IPS-18c (cell line): ENCODE data around the gene CPNE1.
"Not testable (repeated sequence)": the region's sequence is repeated elsewhere in the genome, so short reads cannot be mapped to it uniquely, and the experiment has no call there.

Source experiments
- H3K4me3 ChIP-seq: 2 replicates; pipeline ENCODE4 v1.7.0; 2013; ENCODE audit warnings: low read depth, mild to moderate bottlenecking, low read length, moderate library complexity; ENCODE audit not compliant: insufficient read depth
- H3K9me3 ChIP-seq: one replicate; pipeline ENCODE4 v1.6.1; 2013; ENCODE audit warnings: mild to moderate bottlenecking, low read length, moderate library complexity; ENCODE audit not compliant: control insufficient read depth, insufficient read depth

The CPNE1 gene

DNA sequence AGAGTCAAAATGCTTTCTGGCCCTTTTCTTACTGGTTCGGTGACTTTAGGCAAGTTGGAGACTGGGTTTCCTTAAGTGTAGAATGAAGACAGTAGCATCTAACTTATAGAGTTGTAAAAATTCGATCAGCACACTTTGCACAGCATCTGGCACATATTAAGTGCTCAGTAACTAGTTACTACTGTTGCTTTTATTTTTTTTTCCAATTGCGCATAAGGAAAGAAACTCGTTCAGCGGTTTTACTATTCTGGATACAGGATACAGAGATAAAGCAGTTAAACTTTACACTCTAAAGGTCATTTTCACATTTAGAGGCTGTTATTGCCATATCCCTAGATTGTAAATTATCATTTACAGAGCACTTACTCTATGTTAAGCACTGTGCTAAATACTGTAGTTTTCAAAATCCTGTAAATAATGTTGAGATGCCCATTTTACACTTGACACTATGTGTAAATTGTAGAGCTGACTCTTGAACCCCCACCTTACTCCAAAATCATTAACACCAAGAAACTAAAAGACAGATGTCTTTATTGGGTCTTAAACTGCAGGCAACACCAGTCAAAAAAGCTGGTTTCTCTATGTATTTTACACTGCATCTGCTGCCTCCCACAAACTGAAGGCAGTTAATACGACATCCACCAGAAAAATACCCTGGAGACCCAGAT is 35.4 kb upstream of the CPNE1 start:
- H3K4me3 ChIP-seq: peak overlapping the region; percentile 100

DNA sequence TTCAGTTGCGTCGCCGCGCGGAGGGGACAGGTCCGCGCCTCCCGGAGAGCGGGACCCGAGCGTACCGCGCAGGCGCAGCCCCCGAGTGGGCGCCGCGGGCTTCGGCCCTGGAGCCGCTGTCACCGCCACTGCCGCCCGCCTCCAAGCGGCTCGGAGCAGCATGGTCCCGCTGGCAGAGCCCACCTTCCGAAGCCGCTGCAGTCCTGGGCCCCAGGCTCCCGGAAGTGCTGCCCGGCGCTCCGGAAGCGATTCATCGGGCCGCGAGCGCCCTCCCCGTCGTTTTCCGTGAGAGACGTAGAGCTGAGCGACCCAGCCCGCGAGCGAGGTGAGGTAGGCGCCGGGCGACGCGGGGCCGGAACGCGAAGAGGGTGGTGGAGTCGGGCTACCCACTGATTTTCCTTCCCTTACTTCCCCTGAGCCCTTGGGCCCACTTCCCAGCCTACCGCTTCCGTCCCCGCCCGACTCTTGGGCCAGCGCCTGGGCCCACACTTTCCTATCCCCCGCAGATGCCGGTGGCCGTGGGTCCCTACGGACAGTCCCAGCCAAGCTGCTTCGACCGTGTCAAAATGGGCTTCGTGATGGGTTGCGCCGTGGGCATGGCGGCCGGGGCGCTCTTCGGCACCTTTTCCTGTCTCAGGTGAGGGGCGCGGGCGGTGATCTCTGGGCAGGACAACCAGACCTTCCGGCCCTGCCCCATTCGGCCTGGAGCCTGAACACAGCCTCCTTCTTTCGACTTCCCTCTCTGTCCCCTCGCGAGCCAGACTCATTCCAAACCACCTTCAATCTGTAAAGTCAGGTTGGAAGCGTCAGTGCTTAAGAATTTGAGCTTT is 34.6 kb upstream of the CPNE1 start, which contains the start of the genes NFS1 and ROMO1:
Gene NFS1, minus strand, starts transcription at position 226 of the 830 bp plus-strand sequence. Its CDS starts 64 bp downstream, at position 162.
Gene ROMO1, plus strand, starts transcription at position 279 of the 830 bp plus-strand sequence. Its CDS starts 228 bp downstream, at position 507.
- H3K9me3 ChIP-seq: no peaks in the 10 kb centered on the region
- peak within 1 kb of the TSS; percentile 100 for H3K4me3 ChIP-seq

More for the DNA sequence above, 35.4 kb upstream of the CPNE1 start:
- no peaks in the 10 kb centered on the region for H3K9me3 ChIP-seq

DNA sequence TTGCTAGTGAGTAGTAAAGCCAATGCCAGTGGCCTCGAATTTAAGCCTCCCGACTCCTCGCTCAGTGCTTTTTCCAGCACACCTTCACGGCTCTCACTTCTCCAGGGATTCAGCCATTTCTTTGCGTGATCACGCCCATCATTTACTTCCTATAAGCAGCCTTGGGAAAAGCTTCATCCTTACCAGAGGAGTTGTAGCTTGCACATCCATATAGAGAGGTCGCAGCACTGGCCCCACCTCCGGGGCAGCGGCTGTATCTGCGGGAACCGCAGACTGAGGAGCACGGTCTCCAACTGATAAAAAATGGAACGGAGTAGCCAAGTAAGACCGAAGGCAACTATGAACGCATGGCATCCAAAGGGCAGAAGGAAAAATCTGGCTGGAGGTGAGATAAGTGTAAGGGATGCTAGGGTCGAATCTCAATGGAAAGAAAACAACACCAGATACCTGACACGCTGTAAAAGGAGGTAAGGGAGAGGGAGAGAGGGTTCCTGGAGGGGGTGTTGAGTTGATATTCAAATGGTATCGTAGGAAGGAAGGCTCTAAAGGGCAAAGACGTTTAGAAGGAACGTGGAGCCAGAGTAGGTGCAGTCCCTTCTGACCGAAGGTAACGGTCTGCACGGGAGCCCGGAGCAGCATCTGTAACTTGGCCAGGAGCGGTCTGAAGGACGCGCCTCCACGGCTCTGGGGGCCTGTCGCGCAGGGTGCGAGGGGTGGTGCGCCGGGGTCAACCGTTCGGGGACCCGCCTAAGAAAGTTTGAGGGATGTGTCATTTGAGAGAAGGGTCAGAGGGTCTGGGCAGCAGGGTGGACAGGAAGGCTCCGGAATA is 33.8 kb upstream of the CPNE1 start:
- Histone ChIP-seq H3K4me3 (peak overlapping the region; percentile 100), H3K9me3 (no peaks in the 10 kb centered on the region)

DNA sequence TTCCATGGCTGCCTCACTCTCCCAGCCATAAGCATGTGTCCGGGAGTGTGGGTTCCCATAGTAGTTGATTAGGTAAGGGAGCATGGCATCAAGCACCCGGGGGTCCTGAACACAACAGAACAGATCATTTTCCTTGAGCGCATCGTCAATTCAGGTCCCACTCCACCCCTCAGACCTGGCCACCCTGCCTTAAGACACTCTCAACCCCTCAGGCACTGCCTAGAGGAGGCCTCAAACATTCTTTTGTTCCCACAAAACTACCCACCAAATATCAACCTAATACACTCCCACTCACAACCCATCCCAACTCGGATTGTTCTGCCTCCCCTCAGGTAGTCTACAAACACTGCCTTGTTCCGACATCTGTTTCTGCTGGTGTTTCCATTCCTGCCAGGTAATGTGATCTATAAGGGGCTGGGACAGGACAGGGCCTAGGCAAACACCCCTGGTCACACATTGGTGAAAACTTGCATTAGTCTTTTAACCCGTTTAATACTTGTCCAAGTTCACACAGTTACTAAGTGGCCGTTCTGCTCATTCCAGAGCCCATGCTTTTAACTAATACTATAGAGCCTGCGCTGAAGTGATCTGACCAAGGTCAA is 33.1 kb upstream of the CPNE1 start:
- no peaks in the 10 kb centered on the region for H3K9me3 ChIP-seq
- H3K4me3 ChIP-seq: peak overlapping the region; percentile 100

DNA sequence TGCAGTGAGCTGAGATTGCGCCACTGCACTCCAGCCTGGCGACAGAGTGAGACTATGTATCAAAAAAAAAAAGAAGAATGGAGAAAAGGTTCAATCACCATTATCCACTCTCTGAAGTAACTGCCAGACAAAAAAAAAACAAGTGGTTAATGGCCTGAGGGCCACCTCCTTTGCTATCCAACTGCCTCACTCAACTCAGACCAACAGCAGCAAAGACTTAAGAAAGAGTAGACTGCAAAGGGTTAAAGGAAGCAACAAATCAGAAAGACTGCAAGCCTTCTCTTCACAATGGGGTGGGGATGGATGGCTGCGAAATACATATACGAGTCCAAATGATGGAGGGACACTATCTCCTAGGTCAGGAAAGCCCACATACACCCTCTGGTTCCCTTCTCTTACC is 31.3 kb upstream of the CPNE1 start:
- Histone ChIP-seq H3K4me3 (no peak overlapping the region), H3K9me3 (no peaks in the 10 kb centered on the region)

DNA sequence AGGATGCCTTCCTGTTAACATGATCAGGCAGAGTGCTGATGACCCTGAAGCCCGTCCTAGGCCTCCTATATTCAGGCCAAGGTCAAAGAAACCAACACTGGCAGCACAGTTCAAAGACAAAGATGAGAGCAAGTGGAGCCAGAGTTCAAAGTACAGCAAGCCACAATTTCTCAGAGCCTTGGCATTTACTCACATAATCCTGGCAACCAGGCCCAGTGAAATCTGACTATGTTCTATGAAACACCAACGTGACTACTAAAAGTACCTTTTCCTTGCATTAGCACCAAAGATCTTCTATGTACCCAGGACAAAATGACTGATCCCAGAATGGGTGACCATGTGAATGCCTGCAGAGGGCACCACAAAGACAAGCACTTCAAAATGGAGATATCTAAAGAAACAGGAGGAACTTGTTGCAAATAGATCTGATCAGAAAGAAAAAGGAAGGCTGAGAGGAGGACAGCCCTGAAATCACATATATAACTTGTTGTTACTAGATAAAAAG is 30.6 kb upstream of the CPNE1 start:
- Histone ChIP-seq H3K4me3 (no peak overlapping the region), H3K9me3 (no peaks in the 10 kb centered on the region)

DNA sequence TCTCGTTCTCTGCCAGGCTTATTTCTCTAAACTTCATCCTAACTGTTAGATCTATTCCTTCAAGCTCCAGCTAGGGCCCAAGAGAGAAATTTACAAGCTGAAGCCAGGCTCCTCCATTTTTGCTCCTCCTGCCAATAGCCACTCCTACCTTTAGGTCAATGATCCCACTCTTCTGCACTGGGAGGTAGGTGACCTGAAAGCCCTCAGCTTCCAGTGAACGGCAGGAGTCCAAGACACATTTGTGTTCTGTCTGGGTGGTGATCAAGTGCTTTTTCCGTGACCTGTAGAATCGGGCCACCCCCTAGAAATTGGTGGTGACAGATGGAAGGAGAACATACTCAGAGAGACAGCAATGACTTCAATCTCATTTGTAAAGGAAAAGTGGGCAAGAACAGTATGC is 25.6 kb upstream of the CPNE1 start:
- Histone ChIP-seq H3K9me3 (peaks cover 2% of the 10 kb centered on the region), H3K4me3 (no peak overlapping the region)

DNA sequence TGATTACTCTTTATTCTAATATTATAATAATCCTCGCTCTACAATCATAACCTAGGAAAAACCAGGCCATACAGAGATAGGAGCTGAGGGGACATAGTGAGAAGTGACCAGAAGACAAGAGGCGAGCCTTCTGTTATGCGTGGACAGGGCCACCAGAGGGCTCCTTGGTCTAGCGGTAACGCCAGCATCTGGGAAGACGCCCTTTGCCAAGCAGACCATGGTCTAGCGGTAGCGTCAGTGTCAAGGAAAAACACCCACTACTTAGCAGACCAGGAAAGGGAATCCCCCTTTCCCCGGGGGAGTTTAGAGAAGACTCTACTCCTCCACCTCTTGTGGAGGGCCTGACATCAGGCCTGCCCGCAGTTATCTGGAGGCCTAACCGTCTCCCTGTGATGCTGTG is 22.2 kb upstream of the CPNE1 start:
- not testable (repeated sequence) for H3K4me3 ChIP-seq, H3K9me3 ChIP-seq

DNA sequence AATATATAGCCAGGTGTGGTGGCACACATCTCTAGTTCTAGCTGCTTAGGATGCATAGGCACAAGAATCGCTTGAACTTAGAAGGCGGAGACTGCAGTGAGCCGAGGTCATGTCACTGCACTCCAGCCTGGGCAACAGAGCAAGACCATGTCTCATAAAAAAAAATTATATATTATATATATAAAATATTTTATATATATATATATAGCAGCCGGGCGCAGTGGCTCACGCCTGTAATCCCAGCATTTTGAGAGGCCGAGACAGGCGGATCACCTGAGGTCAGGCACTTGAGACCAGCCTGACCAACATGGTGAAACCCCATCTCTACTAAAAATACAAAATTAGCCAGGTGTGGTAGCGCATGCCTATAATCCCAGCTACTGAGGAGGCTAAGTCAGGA is 20.7 kb upstream of the CPNE1 start:
- not testable (repeated sequence) for H3K4me3 ChIP-seq, H3K9me3 ChIP-seq

DNA sequence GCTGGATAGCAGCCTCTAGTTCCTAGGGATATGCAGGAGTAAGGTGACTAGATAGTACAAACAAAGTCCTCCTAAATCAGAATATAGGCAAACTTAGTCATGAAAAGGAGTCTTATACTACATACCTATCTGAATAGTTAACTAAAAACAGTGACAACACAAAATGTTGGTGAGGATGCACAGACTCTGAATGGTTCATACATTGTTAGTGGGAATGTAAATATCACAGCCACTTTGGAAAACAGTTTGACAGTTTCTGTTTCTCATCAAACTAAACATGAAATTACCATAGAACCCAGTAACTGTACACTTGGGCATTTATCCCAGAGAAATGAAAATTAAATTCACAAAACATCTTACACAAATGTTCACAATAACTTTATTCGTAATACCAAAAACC is 17.3 kb upstream of the CPNE1 start:
- Histone ChIP-seq H3K9me3 (no peaks in the 10 kb centered on the region), H3K4me3 (no peak overlapping the region)

DNA sequence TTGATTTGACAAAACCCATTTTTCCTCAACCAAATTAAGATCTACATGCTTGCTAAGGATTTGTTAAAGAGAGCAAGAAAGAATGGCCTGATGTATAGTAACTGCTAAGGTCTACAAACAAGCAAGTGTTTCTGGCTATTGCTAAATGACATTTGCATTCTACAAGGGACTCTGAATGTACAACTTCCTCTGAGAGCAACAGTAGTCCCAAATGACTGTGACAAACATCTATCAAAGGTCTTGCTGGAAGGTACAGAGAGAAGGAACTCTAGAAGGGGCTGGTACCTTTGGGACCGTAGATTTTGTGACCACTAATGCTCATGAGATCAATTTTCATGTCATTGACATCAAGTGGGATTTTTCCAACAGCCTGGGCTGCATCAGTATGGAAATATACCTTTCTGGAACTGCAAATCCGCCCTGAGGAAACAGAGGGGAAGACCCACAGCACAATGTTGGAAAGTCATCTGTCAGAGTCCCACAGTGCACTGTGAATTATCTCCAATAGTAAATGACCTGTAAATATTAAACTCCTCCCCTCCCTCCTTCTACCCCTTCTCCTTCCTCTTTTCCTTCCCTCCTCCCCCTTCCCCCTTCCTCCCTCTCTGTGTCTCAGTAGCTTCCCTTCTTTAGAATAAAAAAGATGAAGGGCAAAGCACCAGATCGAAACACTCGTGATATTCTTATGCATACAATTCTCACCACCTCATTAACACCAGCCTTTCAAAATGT is 15.9 kb upstream of the CPNE1 start:
- no peaks in the 10 kb centered on the region for H3K9me3 ChIP-seq
- H3K4me3 ChIP-seq: no peak overlapping the region

DNA sequence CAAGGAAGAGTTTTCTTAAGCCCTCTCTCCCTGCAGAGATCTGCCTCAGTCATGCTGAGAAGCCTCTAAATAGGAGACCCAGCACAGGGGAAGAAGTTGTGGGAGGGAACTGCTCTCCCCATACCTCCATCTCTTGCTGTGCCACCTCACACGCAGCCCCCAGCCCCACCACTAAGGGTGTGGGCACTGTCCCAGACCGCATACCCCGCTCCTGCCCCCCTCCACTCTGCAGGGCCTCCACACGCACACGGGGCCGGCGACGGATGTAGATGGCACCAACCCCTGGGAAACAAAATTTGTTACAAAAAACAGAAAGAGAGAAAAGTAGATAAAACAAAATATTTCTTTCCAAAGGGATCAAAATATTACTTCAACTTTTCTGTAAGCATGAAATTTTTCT is 10.2 kb upstream of the CPNE1 start:
- H3K9me3 ChIP-seq: no peaks in the 10 kb centered on the region
- H3K4me3 ChIP-seq: no peak overlapping the region

DNA sequence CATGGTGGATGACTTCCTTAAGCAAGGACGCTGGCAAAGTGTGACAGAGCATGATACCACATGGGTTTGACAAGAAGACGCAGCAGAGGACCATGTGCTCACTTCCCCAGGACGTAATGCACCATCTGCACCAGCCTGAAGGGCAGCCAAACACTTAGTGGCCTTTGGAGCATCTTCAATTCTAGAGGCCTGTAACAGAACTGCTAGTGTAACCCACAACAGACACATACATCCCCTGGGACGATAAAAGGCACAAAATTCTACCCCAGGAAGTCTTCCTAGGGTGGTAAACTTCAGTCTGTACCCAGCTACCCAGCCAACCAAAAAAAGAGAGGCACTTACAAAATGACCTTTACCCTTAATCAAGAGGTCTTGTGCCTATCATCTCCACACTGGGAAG is 9.2 kb upstream of the CPNE1 start:
- no peaks in the 10 kb centered on the region for H3K9me3 ChIP-seq
- H3K4me3 ChIP-seq: no peak overlapping the region

DNA sequence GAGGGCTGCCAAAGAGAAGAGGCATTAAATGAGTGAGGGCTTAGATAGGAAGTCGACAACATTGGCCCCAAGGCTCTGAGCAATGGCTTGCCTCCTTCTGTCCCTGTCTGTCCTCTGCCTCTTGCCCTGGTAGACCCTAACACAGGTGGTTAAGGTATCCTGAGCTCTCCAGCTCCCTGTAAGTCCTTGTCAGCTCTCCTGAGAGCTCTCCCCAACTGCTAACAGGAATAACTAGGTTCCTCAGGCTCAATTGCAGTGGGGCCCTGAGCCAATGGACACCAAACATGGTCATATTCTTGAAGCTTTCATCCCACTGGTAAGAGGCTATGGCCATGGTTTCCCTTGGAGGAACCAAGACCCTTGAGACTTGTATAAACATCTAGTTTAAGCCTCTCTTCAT is 5.0 kb upstream of the CPNE1 start:
- no peaks in the 10 kb centered on the region for H3K9me3 ChIP-seq

DNA sequence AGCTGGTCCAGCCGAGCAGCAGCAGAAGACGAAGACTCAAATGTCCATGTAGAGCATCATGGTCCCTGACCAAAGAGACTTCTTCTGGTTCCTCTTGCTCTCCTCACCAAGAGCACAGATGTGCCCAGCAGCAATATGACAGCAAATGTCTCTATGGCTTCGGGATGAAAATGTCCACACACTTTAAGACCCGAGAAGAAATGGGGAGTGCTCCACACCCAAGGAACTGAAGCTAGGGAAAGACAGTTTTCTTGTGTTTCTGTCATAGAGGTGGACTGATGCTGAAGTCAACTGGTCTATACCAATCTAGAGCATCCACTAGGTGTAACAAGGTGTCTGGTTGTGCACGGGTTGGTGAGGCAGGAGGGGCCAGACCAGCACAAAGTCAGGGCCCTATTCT is 4.5 kb upstream of the CPNE1 start:
- H3K4me3 ChIP-seq: no peak overlapping the region
- no peaks in the 10 kb centered on the region for H3K9me3 ChIP-seq

More for the DNA sequence above, 5.0 kb upstream of the CPNE1 start:
- H3K4me3 ChIP-seq: no peak overlapping the region

DNA sequence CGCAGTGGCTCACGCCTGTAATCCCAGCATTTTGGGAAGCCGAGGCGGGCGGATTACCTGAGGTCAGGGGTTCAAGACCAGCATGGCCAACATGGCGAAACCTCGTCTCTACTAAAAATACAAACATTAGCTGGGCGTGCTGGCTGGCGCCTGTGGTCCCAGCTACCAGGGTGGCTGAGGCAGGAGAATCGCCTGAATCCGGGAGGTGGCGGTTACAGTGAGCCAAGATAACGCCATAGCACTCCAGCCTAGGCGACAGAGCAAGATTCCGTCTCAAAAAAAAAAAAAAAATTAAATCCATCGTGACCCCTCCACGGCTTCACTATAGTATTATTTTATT is 1.2 kb upstream of the CPNE1 start:
- Histone ChIP-seq H3K9me3 (no peaks in the 10 kb centered on the region), H3K4me3 (no peak overlapping the region)
